ENCODE results near the gene MBNL2.

Gene MBNL2

GRCh38 chr13:97275776-97276501 is 53.8 kb downstream of the MBNL2 start:
- no peak for DNase-seq

- no peak for DNase-seq
Measured at GRCh38 chr13:97276862-97277269, 54.7 kb downstream of the MBNL2 start.

GRCh38 chr13:97278435-97279411 is 56.6 kb downstream of the MBNL2 start:
- DNase-seq: no peak

GRCh38 chr13:97279913-97280312 is 57.8 kb downstream of the MBNL2 start:
- no peak for DNase-seq

GRCh38 chr13:97280478-97280877 is 58.3 kb downstream of the MBNL2 start:
- DNase-seq: no peak

GRCh38 chr13:97281028-97281427 is 58.9 kb downstream of the MBNL2 start:
- no peak for DNase-seq

GRCh38 chr13:97282705-97283104 is 60.6 kb downstream of the MBNL2 start:
- DNase-seq: no peak

- no peak for DNase-seq
Measured at GRCh38 chr13:97283888-97284287, 61.8 kb downstream of the MBNL2 start.

GRCh38 chr13:97284558-97284957 is 62.4 kb downstream of the MBNL2 start:
- DNase-seq: no peak

- DNase-seq: no peak
Measured at GRCh38 chr13:97285221-97285955, 63.3 kb downstream of the MBNL2 start.

- DNase-seq: no peak
Measured at GRCh38 chr13:97286317-97287046, 64.3 kb downstream of the MBNL2 start.

GRCh38 chr13:97287047-97287383 is 64.9 kb downstream of the MBNL2 start:
- no peak for DNase-seq

GRCh38 chr13:97288486-97288900 is 66.4 kb downstream of the MBNL2 start:
- DNase-seq: no peak

GRCh38 chr13:97289514-97290298 is 67.6 kb downstream of the MBNL2 start:
- no peak for DNase-seq

GRCh38 chr13:97295283-97296182 is 73.4 kb downstream of the MBNL2 start:
- DNase-seq: no peak

- DNase-seq: no peak
Measured at GRCh38 chr13:97296740-97297139, 74.6 kb downstream of the MBNL2 start.

GRCh38 chr13:97298816-97299215 is 76.7 kb downstream of the MBNL2 start:
- DNase-seq: no peak

- DNase-seq: no peak
Measured at GRCh38 chr13:97300871-97301270, 78.7 kb downstream of the MBNL2 start.

GRCh38 chr13:97301382-97302095 is 79.4 kb downstream of the MBNL2 start:
- no peak for DNase-seq

- no peak for DNase-seq
Measured at GRCh38 chr13:97302611-97303010, 80.5 kb downstream of the MBNL2 start.

Data from NCI-H2081 (cell line).